Measurements from ENCODE around the gene TEAD1.

- TF ChIP-seq POLR2AphosphoS5 (IDR thresholded peaks at IDR 0.05; ENCODE audit: low read depth) = no peak
- TF ChIP-seq ETS1 (IDR thresholded peaks at IDR 0.05) = no peak
- TF ChIP-seq CTCF (conservative IDR thresholded peaks at IDR 0.05; ENCODE audit: low read depth in 2 of 2) = no peak
Measured at GRCh38 chr11:12775955-12776354, 101.7 kb downstream of the TEAD1 start.
